ENCODE results near the gene PHACTR1.

DNA sequence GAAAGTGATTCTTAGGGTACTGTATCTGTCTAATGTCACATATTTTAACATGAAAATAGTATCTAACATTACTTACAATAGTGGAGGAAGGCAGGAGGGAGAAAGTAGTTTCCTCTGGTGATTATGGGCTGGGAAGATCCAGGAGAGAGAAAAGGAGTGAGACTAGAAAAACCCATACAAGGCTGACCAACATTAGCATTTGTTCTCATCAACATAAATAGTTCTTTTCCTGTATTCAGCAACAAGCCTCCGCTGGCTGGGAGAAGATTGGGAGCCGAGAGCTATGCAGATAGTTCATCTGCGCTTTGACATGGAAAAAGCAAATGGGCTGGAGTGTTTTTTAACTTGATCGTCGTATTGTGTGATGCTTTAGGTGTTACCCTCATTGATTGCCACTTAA lies 239.4 kb downstream of the PHACTR1 start:
- TF ChIP-seq, protein P1, sequence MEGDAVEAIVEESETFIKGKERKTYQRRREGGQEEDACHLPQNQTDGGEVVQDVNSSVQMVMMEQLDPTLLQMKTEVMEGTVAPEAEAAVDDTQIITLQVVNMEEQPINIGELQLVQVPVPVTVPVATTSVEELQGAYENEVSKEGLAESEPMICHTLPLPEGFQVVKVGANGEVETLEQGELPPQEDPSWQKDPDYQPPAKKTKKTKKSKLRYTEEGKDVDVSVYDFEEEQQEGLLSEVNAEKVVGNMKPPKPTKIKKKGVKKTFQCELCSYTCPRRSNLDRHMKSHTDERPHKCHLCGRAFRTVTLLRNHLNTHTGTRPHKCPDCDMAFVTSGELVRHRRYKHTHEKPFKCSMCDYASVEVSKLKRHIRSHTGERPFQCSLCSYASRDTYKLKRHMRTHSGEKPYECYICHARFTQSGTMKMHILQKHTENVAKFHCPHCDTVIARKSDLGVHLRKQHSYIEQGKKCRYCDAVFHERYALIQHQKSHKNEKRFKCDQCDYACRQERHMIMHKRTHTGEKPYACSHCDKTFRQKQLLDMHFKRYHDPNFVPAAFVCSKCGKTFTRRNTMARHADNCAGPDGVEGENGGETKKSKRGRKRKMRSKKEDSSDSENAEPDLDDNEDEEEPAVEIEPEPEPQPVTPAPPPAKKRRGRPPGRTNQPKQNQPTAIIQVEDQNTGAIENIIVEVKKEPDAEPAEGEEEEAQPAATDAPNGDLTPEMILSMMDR (IDR thresholded peaks at IDR 0.05; ENCODE audit: insufficient read depth, low read depth, low read length) = no peak
- no peak for TF ChIP-seq EZH2 (IDR thresholded peaks at IDR 0.05; ENCODE audit: insufficient read depth, low read length)

All from astrocyte (in vitro differentiated cells and primary cell).